GM23338 (cell line): ENCODE data around the gene TRIM24. TPM values are rescaled to one million over a fixed set of nuclear protein-coding genes. Genes with fewer than 3 reads are reported as not detected.

Experiments
- ATAC-seq: fragments of 200-7000 bp; cut with Tn5 transposase; 3 replicates; pipeline ENCODE4 v1.9.1; 2020
- DNase-seq: peaks from one replicate; pipeline ENCODE4 v3.0.0-alpha.2; 2015; ENCODE audit warnings: low spot score
- H2AFZ ChIP-seq: fragments of 200-600 bp; sonication (generic); 2 replicates; pipeline ENCODE4 v1.8.0; 2016; ENCODE audit warnings: antibody characterized with exemption, mild to moderate bottlenecking, moderate library complexity
- H3F3A ChIP-seq: fragments of 200-600 bp; sonication (generic); replicated peaks from 2 replicates; pipeline ENCODE4 v1.8.0; 2017; ENCODE audit warnings: antibody characterized with exemption, mixed run types, low read depth
- H3K27ac ChIP-seq: fragments of 200-600 bp; sonication (generic); 2 replicates; pipeline ENCODE4 v1.6.1; 2016; ENCODE audit warnings: low read depth
- H3K27me3 ChIP-seq: fragments of 200-600 bp; sonication (generic); 2 replicates; pipeline ENCODE4 v1.8.0; 2016; ENCODE audit warnings: mild to moderate bottlenecking, mixed run types, moderate library complexity; ENCODE audit not compliant: insufficient read depth
- H3K36me3 ChIP-seq: fragments of 200-600 bp; sonication (generic); 2 replicates; pipeline ENCODE4 v1.8.0; 2016; ENCODE audit warnings: mild to moderate bottlenecking; ENCODE audit not compliant: insufficient read depth
- H3K4me1 ChIP-seq: fragments of 200-600 bp; sonication (generic); 2 replicates; pipeline ENCODE4 v1.8.0; 2016; ENCODE audit warnings: mild to moderate bottlenecking, moderate library complexity; ENCODE audit not compliant: insufficient read depth
- H3K4me2 ChIP-seq: fragments of 200-600 bp; sonication (generic); 2 replicates; pipeline ENCODE4 v1.7.1; 2017; ENCODE audit warnings: mixed run types
- H3K4me3 ChIP-seq: fragments of 200-600 bp; sonication (generic); 2 replicates; pipeline ENCODE4 v1.6.1; 2016; ENCODE audit warnings: mixed run types
- H3K79me2 ChIP-seq: fragments of 200-600 bp; sonication (generic); replicated peaks from 2 replicates; pipeline ENCODE4 v1.8.0; 2017; ENCODE audit warnings: mild to moderate bottlenecking; ENCODE audit not compliant: insufficient read depth
- H3K9me2 ChIP-seq: fragments of 200-600 bp; sonication (generic); 2 replicates; pipeline ENCODE4 v1.8.0; 2017; ENCODE audit not compliant: insufficient read depth
- H4K20me1 ChIP-seq: fragments of 200-600 bp; sonication (generic); replicated peaks from 2 replicates; pipeline ENCODE4 v1.8.0; 2017; ENCODE audit warnings: mild to moderate bottlenecking; ENCODE audit not compliant: insufficient read depth
- H3K27ac Mint-ChIP-seq: 2 replicates; pipeline ENCODE4 v1.8.0; 2020; ENCODE audit warnings: inconsistent platforms, mild to moderate bottlenecking, moderate library complexity, mixed read lengths
- H3K27me3 Mint-ChIP-seq: 3 replicates; pipeline ENCODE4 v1.8.0; 2022; ENCODE audit warnings: low read depth, mild to moderate bottlenecking, moderate library complexity, mixed read lengths, inconsistent platforms; ENCODE audit not compliant: insufficient read depth, poor library complexity
- H3K36me3 Mint-ChIP-seq: 3 replicates; pipeline ENCODE4 v1.8.0; 2021; ENCODE audit warnings: low read depth, mild to moderate bottlenecking, inconsistent platforms, moderate library complexity, mixed read lengths
- H3K4me1 Mint-ChIP-seq: 3 replicates; pipeline ENCODE4 v1.8.0; 2020; ENCODE audit warnings: mild to moderate bottlenecking, inconsistent platforms, mixed read lengths
- H3K4me3 Mint-ChIP-seq: 3 replicates; pipeline ENCODE4 v1.8.0; 2021; ENCODE audit warnings: moderate library complexity, mild to moderate bottlenecking, inconsistent platforms, mixed read lengths
- H3K9me3 Mint-ChIP-seq: 3 replicates; pipeline ENCODE4 v1.8.0; 2020; ENCODE audit warnings: moderate library complexity, mild to moderate bottlenecking, inconsistent platforms, mixed read lengths
- EZH2phosphoT487 ChIP-seq: fragments of 200-600 bp; sonication (generic); IDR thresholded peaks from one replicate; pipeline ENCODE4 v1.8.1; 2018; ENCODE audit warnings: antibody characterized with exemption; ENCODE audit not compliant: unreplicated experiment
- JUNB ChIP-seq: IDR thresholded peaks from one replicate; pipeline ENCODE4 v1.6.1; 2016; ENCODE audit warnings: antibody characterized with exemption; ENCODE audit not compliant: unreplicated experiment
- STAT1 ChIP-seq: IDR thresholded peaks from one replicate; pipeline ENCODE4 v1.6.1; 2016; ENCODE audit warnings: antibody characterized with exemption; ENCODE audit not compliant: unreplicated experiment
- ZNF114 ChIP-seq: fragments of 250-450 bp; sonication (Bioruptor Pico); IDR thresholded peaks from 2 replicates; pipeline ENCODE4 v1.5.0; 2020; ENCODE audit warnings: mild to moderate bottlenecking, moderate library complexity
- ZNF331 ChIP-seq: fragments of 250-450 bp; sonication (Bioruptor Pico); IDR thresholded peaks from 2 replicates; pipeline ENCODE4 v1.5.0; 2020; ENCODE audit warnings: low read depth, mild to moderate bottlenecking, moderate library complexity
- polyA plus RNA-seq: library from polyadenylated mRNA; unstranded; fragments of >200 nt; fragmentation: Nextera tagmentation; extraction: Ambion mirVana; gene quantifications from 2 replicates; pipeline ENCODE4 v1.2.1, GENCODE V29; 2016
- total RNA-seq: library from RNA; depleted of rRNA; stranded (reverse); fragments of >200 nt; shearing (Covaris generic); gene quantifications from 2 replicates; pipeline ENCODE4 v1.2.3, GENCODE V29; 2014
- TF ChIP-seq, protein P1 (sequence below): fragments of 250-450 bp; sonication (Bioruptor Pico); IDR thresholded peaks from 2 replicates; pipeline ENCODE4 v1.5.0; 2020; ENCODE audit warnings: mild to moderate bottlenecking, moderate library complexity
- TF ChIP-seq, protein P2 (sequence below): IDR thresholded peaks from 2 replicates; pipeline ENCODE4 v1.6.1; 2016; ENCODE audit warnings: antibody characterized with exemption
- TF ChIP-seq, protein P3 (sequence below), 2 experiments: fragments of 200-600 bp in 1 of 2; sonication (generic) in 1 of 2; conservative IDR thresholded peaks; 2 replicates each; pipeline versions ENCODE4 v1.5.1 to v1.6.1; 2016 to 2017; ENCODE audit warnings: antibody characterized with exemption in 2 of 2, low read depth in 2 of 2, mild to moderate bottlenecking in 2 of 2, moderate library complexity in 1 of 2
- TF ChIP-seq, protein P4 (sequence below): IDR thresholded peaks from one replicate; pipeline ENCODE4 v1.6.1; 2018; ENCODE audit warnings: antibody characterized with exemption; ENCODE audit not compliant: unreplicated experiment

Gene TRIM24
- total and polyA plus RNA-seq, 2 experiments from 2014 or later = 67.0 to 120 TPM

DNA sequence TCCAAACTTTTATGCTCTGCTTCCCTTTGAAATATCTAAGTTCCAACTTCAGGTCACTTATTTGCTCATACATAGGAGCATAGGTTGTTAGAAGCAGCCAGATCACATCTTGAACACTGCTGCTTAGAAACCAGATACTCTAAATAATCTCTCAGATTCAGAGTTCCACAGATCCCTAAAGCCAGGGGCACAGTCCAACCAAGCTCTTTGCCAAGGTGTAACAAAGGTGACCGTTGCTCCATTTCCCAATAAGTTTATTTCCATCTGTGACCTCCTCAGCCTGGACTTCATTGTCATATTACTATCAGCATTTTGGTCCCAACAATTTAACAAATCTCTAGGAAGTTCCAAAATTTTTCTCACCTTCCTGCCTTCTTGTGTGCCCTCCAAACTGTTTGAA is 52.8 kb downstream of the TRIM24 start (continued):
- TF ChIP-seq, protein P1, sequence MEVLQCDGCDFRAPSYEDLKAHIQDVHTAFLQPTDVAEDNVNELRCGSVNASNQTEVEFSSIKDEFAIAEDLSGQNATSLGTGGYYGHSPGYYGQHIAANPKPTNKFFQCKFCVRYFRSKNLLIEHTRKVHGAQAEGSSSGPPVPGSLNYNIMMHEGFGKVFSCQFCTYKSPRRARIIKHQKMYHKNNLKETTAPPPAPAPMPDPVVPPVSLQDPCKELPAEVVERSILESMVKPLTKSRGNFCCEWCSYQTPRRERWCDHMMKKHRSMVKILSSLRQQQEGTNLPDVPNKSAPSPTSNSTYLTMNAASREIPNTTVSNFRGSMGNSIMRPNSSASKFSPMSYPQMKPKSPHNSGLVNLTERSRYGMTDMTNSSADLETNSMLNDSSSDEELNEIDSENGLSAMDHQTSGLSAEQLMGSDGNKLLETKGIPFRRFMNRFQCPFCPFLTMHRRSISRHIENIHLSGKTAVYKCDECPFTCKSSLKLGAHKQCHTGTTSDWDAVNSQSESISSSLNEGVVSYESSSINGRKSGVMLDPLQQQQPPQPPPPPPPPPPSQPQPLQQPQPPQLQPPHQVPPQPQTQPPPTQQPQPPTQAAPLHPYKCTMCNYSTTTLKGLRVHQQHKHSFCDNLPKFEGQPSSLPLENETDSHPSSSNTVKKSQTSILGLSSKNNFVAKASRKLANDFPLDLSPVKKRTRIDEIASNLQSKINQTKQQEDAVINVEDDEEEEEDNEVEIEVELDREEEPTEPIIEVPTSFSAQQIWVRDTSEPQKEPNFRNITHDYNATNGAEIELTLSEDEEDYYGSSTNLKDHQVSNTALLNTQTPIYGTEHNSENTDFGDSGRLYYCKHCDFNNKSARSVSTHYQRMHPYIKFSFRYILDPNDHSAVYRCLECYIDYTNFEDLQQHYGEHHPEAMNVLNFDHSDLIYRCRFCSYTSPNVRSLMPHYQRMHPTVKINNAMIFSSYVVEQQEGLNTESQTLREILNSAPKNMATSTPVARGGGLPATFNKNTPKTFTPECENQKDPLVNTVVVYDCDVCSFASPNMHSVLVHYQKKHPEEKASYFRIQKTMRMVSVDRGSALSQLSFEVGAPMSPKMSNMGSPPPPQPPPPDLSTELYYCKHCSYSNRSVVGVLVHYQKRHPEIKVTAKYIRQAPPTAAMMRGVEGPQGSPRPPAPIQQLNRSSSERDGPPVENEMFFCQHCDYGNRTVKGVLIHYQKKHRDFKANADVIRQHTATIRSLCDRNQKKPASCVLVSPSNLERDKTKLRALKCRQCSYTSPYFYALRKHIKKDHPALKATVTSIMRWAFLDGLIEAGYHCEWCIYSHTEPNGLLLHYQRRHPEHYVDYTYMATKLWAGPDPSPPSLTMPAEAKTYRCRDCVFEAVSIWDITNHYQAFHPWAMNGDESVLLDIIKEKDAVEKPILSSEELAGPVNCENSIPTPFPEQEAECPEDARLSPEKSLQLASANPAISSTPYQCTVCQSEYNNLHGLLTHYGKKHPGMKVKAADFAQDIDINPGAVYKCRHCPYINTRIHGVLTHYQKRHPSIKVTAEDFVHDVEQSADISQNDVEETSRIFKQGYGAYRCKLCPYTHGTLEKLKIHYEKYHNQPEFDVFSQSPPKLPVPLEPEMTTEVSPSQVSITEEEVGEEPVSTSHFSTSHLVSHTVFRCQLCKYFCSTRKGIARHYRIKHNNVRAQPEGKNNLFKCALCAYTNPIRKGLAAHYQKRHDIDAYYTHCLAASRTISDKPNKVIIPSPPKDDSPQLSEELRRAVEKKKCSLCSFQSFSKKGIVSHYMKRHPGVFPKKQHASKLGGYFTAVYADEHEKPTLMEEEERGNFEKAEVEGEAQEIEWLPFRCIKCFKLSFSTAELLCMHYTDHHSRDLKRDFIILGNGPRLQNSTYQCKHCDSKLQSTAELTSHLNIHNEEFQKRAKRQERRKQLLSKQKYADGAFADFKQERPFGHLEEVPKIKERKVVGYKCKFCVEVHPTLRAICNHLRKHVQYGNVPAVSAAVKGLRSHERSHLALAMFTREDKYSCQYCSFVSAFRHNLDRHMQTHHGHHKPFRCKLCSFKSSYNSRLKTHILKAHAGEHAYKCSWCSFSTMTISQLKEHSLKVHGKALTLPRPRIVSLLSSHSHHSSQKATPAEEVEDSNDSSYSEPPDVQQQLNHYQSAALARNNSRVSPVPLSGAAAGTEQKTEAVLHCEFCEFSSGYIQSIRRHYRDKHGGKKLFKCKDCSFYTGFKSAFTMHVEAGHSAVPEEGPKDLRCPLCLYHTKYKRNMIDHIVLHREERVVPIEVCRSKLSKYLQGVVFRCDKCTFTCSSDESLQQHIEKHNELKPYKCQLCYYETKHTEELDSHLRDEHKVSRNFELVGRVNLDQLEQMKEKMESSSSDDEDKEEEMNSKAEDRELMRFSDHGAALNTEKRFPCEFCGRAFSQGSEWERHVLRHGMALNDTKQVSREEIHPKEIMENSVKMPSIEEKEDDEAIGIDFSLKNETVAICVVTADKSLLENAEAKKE = no peak
- TF ChIP-seq, protein P2, sequence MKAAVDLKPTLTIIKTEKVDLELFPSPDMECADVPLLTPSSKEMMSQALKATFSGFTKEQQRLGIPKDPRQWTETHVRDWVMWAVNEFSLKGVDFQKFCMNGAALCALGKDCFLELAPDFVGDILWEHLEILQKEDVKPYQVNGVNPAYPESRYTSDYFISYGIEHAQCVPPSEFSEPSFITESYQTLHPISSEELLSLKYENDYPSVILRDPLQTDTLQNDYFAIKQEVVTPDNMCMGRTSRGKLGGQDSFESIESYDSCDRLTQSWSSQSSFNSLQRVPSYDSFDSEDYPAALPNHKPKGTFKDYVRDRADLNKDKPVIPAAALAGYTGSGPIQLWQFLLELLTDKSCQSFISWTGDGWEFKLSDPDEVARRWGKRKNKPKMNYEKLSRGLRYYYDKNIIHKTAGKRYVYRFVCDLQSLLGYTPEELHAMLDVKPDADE = no peak
- TF ChIP-seq, protein P3, sequence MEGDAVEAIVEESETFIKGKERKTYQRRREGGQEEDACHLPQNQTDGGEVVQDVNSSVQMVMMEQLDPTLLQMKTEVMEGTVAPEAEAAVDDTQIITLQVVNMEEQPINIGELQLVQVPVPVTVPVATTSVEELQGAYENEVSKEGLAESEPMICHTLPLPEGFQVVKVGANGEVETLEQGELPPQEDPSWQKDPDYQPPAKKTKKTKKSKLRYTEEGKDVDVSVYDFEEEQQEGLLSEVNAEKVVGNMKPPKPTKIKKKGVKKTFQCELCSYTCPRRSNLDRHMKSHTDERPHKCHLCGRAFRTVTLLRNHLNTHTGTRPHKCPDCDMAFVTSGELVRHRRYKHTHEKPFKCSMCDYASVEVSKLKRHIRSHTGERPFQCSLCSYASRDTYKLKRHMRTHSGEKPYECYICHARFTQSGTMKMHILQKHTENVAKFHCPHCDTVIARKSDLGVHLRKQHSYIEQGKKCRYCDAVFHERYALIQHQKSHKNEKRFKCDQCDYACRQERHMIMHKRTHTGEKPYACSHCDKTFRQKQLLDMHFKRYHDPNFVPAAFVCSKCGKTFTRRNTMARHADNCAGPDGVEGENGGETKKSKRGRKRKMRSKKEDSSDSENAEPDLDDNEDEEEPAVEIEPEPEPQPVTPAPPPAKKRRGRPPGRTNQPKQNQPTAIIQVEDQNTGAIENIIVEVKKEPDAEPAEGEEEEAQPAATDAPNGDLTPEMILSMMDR (conservative IDR thresholded peaks at IDR 0.05; ENCODE audit: low read depth in 2 of 2) = no peak
- no peak for TF ChIP-seq STAT1

DNA sequence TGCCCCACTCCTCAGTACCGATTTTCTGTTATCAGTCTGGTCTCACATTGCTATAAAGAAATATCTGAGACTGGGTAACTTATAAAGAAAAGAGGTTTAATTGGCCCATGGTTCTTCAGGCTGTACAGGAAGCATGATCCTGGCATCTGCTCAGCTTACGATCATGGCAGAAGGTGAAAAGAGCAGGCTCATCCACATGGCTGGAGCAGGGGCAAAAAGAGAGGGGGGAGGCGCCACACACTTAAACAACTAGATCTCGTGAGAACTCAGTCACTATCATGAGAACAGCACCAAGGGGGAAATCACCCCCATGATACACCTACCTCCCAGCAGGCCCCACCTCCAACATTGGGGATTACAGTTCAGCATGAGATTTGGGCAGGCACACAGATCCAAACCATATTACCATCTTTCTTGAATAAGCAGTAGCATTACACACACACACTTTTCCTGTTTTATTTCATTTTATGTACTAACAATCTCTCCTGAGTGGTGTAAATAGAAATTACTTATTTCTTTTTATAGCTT is 53.3 kb downstream of the TRIM24 start:
- no peaks in the 10 kb centered on the region for H3K27me3 ChIP-seq
- peaks cover 10% of the 10 kb centered on the region; the same call in 1 of the 2 replicates for H3F3A ChIP-seq
- no peak overlapping the region for H3K4me3 Mint-ChIP-seq
- H3K27ac ChIP-seq = peak overlapping the region; percentile 76
- H3K9me3 Mint-ChIP-seq = peaks cover 36% of the 10 kb centered on the region
- peaks cover 52% of the 10 kb centered on the region for H3K36me3 ChIP-seq
- peak overlapping the region; percentile 6 for H3K27ac Mint-ChIP-seq
- H4K20me1 ChIP-seq = peaks cover 27% of the 10 kb centered on the region
- H3K36me3 Mint-ChIP-seq = peaks cover 98% of the 10 kb centered on the region
- H3K27me3 Mint-ChIP-seq = peaks cover 23% of the 10 kb centered on the region
- H3K4me2 ChIP-seq = no peak overlapping the region
- H3K9me2 ChIP-seq = no peaks in the 10 kb centered on the region
- ATAC-seq = peak; percentile 16; the same call in 1 of the 3 replicates
- H3K4me3 ChIP-seq = no peak overlapping the region
- H3K4me1 Mint-ChIP-seq = no peaks in the 10 kb centered on the region; the same call in 2 of the 3 replicates
- no peak for DNase-seq
- H2AFZ ChIP-seq = no peak overlapping the region
- H3K4me1 ChIP-seq = no peaks in the 10 kb centered on the region
- H3K79me2 ChIP-seq = peaks cover 100% of the 10 kb centered on the region
- TF ChIP-seq EZH2phosphoT487 (no peak), ZNF114 (CRISPR knock-in tag) (no peak), ZNF331 (CRISPR knock-in tag) (no peak), JUNB (no peak), STAT1 (no peak)
- TF ChIP-seq, protein P3 (conservative IDR thresholded peaks at IDR 0.05; ENCODE audit: low read depth in 2 of 2) = no peak
- TF ChIP-seq, protein P4, sequence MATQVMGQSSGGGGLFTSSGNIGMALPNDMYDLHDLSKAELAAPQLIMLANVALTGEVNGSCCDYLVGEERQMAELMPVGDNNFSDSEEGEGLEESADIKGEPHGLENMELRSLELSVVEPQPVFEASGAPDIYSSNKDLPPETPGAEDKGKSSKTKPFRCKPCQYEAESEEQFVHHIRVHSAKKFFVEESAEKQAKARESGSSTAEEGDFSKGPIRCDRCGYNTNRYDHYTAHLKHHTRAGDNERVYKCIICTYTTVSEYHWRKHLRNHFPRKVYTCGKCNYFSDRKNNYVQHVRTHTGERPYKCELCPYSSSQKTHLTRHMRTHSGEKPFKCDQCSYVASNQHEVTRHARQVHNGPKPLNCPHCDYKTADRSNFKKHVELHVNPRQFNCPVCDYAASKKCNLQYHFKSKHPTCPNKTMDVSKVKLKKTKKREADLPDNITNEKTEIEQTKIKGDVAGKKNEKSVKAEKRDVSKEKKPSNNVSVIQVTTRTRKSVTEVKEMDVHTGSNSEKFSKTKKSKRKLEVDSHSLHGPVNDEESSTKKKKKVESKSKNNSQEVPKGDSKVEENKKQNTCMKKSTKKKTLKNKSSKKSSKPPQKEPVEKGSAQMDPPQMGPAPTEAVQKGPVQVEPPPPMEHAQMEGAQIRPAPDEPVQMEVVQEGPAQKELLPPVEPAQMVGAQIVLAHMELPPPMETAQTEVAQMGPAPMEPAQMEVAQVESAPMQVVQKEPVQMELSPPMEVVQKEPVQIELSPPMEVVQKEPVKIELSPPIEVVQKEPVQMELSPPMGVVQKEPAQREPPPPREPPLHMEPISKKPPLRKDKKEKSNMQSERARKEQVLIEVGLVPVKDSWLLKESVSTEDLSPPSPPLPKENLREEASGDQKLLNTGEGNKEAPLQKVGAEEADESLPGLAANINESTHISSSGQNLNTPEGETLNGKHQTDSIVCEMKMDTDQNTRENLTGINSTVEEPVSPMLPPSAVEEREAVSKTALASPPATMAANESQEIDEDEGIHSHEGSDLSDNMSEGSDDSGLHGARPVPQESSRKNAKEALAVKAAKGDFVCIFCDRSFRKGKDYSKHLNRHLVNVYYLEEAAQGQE = no peak
